H1 (cell line): ENCODE results near the gene CASR. TPM values are rescaled to one million over a fixed set of nuclear protein-coding genes. Genes with fewer than 3 reads are reported as not detected.

Experiments
- CTCF ChIA-PET: fragments of 300-600 bp; sonication (Branson Sonifier 250); formaldehyde crosslinking; loops from one replicate; lab custom pipeline; 2021; ENCODE audit not compliant: partially characterized antibody; lab: Charles Lee
- POLR2A ChIA-PET: fragments of 300-600 bp; sonication (Branson Sonifier 250); formaldehyde crosslinking; loops from one replicate; lab custom pipeline; 2021; ENCODE audit warnings: inconsistent platforms; ENCODE audit not compliant: partially characterized antibody; lab: Charles Lee
- DNase-seq, 2 experiments: peaks; one replicate each; pipeline versions ENCODE4 v3.0.0 to v3.0.0-alpha.2; 2010 to 2022; ENCODE audit warnings: low spot score in 2 of 2, low read depth in 1 of 2, mixed read lengths in 1 of 2
- FAIRE-seq: peaks from 2 replicates; lab custom pipeline; 2011; peaks lifted over from hg19 to GRCh38; lab: Jason Lieb, UNC
- H2AFZ ChIP-seq: 2 replicates; pipeline ENCODE4 v1.8.1; 2012; ENCODE audit warnings: low read length, inconsistent platforms
- H2AK5ac ChIP-seq: 2 replicates; pipeline ENCODE4 v1.6.1; 2013; ENCODE audit warnings: low read depth, low read length
- H2BK120ac ChIP-seq: replicated peaks from 2 replicates; pipeline ENCODE3; 2013; ENCODE audit warnings: low read depth, low read length, inconsistent platforms
- H2BK12ac ChIP-seq: 2 replicates; pipeline ENCODE4 v1.6.1; 2013; ENCODE audit warnings: low read depth, low read length
- H2BK15ac ChIP-seq: 2 replicates; pipeline ENCODE4 v1.6.1; 2013; ENCODE audit warnings: low read length
- H2BK20ac ChIP-seq: 2 replicates; pipeline ENCODE4 v1.6.1; 2013; ENCODE audit warnings: low read length
- H2BK5ac ChIP-seq: 2 replicates; pipeline ENCODE4 v1.6.1; 2013; ENCODE audit warnings: low read depth, low read length
- H3K14ac ChIP-seq: 2 replicates; pipeline ENCODE4 v1.6.1; 2013; ENCODE audit warnings: inconsistent platforms; ENCODE audit not compliant: insufficient read length
- H3K18ac ChIP-seq: 2 replicates; pipeline ENCODE4 v1.6.1; 2013; ENCODE audit warnings: low read length; ENCODE audit errors: extremely low read depth
- H3K23ac ChIP-seq: 2 replicates; pipeline ENCODE4 v1.6.1; 2013; ENCODE audit warnings: inconsistent platforms; ENCODE audit not compliant: insufficient read length
- H3K23me2 ChIP-seq: 2 replicates; pipeline ENCODE4 v1.6.1; 2013; ENCODE audit warnings: low read depth, low read length
- H3K27ac ChIP-seq: 2 replicates; pipeline ENCODE4 v1.6.1; 2011; ENCODE audit warnings: low read depth, low read length, inconsistent platforms
- H3K27me3 ChIP-seq, 4 experiments: replicated peaks in 1 of 4; 1 replicate in 1 of 4; 2 replicates in 3 of 4; pipeline versions ENCODE4 v1.6.1 to v1.8.1; 2011 to 2013; ENCODE audit warnings: low read length in 3 of 4, mild to moderate bottlenecking in 3 of 4, inconsistent platforms in 2 of 4, mixed read lengths in 2 of 4, moderate library complexity in 1 of 4; ENCODE audit not compliant: control insufficient read depth in 3 of 4, insufficient read depth in 3 of 4; ENCODE audit errors: extremely low read depth in 1 of 4
- H3K36me3 ChIP-seq, 4 experiments: 2 replicates each; pipeline versions ENCODE4 v1.6.1 to v1.8.1; 2011 to 2013; ENCODE audit warnings: mild to moderate bottlenecking in 4 of 4, low read length in 3 of 4, moderate library complexity in 2 of 4, control low read depth in 1 of 4, inconsistent platforms in 1 of 4; ENCODE audit not compliant: insufficient read depth in 4 of 4, control insufficient read depth in 2 of 4
- H3K4ac ChIP-seq: replicated peaks from 2 replicates; pipeline ENCODE3; 2013; ENCODE audit warnings: low read length, low read depth, mixed read lengths, inconsistent platforms; ENCODE audit not compliant: insufficient read length
- H3K4me1 ChIP-seq, 4 experiments: replicated peaks in 1 of 4; 1 replicate in 1 of 4; 2 replicates in 3 of 4; pipeline versions ENCODE4 v1.6.1 to v1.8.1; 2011 to 2013; ENCODE audit warnings: low read length in 3 of 4, inconsistent platforms in 2 of 4, mixed read lengths in 1 of 4; ENCODE audit not compliant: insufficient read depth in 4 of 4, control insufficient read depth in 3 of 4
- H3K4me2 ChIP-seq, 2 experiments: 2 replicates each; pipeline versions ENCODE4 v1.6.1 to v1.8.1; 2011 to 2013; ENCODE audit warnings: low read depth in 2 of 2, low read length in 2 of 2, control low read depth in 1 of 2, inconsistent platforms in 1 of 2, mild to moderate bottlenecking in 1 of 2; ENCODE audit not compliant: insufficient read depth in 1 of 2
- H3K4me3 ChIP-seq, 4 experiments: fragments of 200-600, 300-600 bp in 1 of 4; sonication (generic), shearing (Covaris generic), sonication (Bioruptor Twin) in 1 of 4; 2 replicates each; pipeline versions ENCODE4 v1.5.1 to v1.8.1; 2011 to 2016; ENCODE audit warnings: low read length in 4 of 4, low read depth in 3 of 4, control low read depth in 2 of 4, inconsistent platforms in 2 of 4, mild to moderate bottlenecking in 2 of 4, mixed read lengths in 1 of 4, moderate library complexity in 1 of 4; ENCODE audit not compliant: insufficient read depth in 2 of 4; ENCODE audit errors: extremely low read depth in 1 of 4
- H3K56ac ChIP-seq: replicated peaks from 2 replicates; pipeline ENCODE3; 2013; ENCODE audit warnings: low read depth, mild to moderate bottlenecking, mixed read lengths, low read length, inconsistent platforms; ENCODE audit not compliant: insufficient read length
- H3K79me1 ChIP-seq: 2 replicates; pipeline ENCODE4 v1.6.1; 2013; ENCODE audit warnings: low read depth, low read length, control low read depth
- H3K79me2 ChIP-seq, 2 experiments: 2 replicates each; pipeline versions ENCODE4 v1.6.1 to v1.8.1; 2012 to 2013; ENCODE audit warnings: low read length in 2 of 2, mild to moderate bottlenecking in 2 of 2, inconsistent platforms in 1 of 2; ENCODE audit not compliant: insufficient read depth in 2 of 2, control insufficient read depth in 1 of 2
- H3K9ac ChIP-seq, 4 experiments: replicated peaks in 1 of 4; 1 replicate in 1 of 4; 2 replicates in 3 of 4; pipeline versions ENCODE4 v1.6.1 to v1.8.1; 2011 to 2013; ENCODE audit warnings: low read depth in 3 of 4, low read length in 3 of 4, control low read depth in 2 of 4, mild to moderate bottlenecking in 2 of 4, moderate library complexity in 2 of 4, inconsistent platforms in 1 of 4; ENCODE audit errors: extremely low read depth in 1 of 4
- H3K9me3 ChIP-seq, 2 experiments: 2 replicates each; pipeline versions ENCODE4 v1.6.1 to v1.8.1; 2012 to 2013; ENCODE audit warnings: mild to moderate bottlenecking in 2 of 2, moderate library complexity in 2 of 2, control low read depth in 1 of 2, inconsistent platforms in 1 of 2, low read depth in 1 of 2, low read length in 1 of 2, mixed read lengths in 1 of 2; ENCODE audit not compliant: insufficient read depth in 2 of 2
- H4K20me1 ChIP-seq, 2 experiments: replicated peaks in 1 of 2; 2 replicates each; pipeline versions ENCODE3 to v1.8.1; 2011 to 2013; ENCODE audit warnings: inconsistent platforms in 2 of 2, low read length in 2 of 2, mild to moderate bottlenecking in 1 of 2; ENCODE audit not compliant: insufficient read depth in 2 of 2, control insufficient read depth in 1 of 2
- H4K5ac ChIP-seq: 2 replicates; pipeline ENCODE4 v1.6.1; 2013; ENCODE audit warnings: low read length, low read depth, mixed read lengths, inconsistent platforms; ENCODE audit not compliant: insufficient read length
- H4K8ac ChIP-seq: 2 replicates; pipeline ENCODE4 v1.8.0; 2013; ENCODE audit warnings: mild to moderate bottlenecking, moderate library complexity, low read length, inconsistent platforms; ENCODE audit not compliant: insufficient read depth; ENCODE audit errors: extremely low read depth
- H4K91ac ChIP-seq: replicated peaks from 2 replicates; pipeline ENCODE3; 2013; ENCODE audit warnings: low read length, mixed read lengths, inconsistent platforms; ENCODE audit not compliant: insufficient read length
- ASH2L ChIP-seq: fragments of 200-600, 300-600 bp; sonication (generic); IDR thresholded peaks from one replicate; pipeline ENCODE4 v1.7.1; 2017; ENCODE audit warnings: low read length
- BACH1 ChIP-seq: IDR thresholded peaks from 2 replicates; pipeline ENCODE4 v1.6.1; 2012; ENCODE audit warnings: low read length, improper control_type of control experiment
- CHD1 ChIP-seq: IDR thresholded peaks from 2 replicates; pipeline ENCODE4 v1.6.1; 2012; ENCODE audit warnings: low read depth, low read length, improper control_type of control experiment
- KDM5A ChIP-seq: fragments of 200-600 bp; IDR thresholded peaks from 2 replicates; pipeline ENCODE4 v1.7.1; 2012; ENCODE audit warnings: mild to moderate bottlenecking, low read length, inconsistent platforms, mixed read lengths
- NANOG ChIP-seq: IDR thresholded peaks from 2 replicates; pipeline ENCODE4 v1.6.1; 2011; ENCODE audit warnings: low read length, low read depth, mild to moderate bottlenecking, inconsistent platforms; ENCODE audit not compliant: insufficient read depth, poor library complexity, severe bottlenecking
- RBBP5 ChIP-seq: IDR thresholded peaks from 2 replicates; pipeline ENCODE4 v1.7.1; 2012; ENCODE audit warnings: low read depth, mild to moderate bottlenecking, inconsistent platforms, low read length, moderate library complexity, borderline replicate concordance
- RXRA ChIP-seq: IDR thresholded peaks from 2 replicates; pipeline ENCODE4 v1.6.1; 2011; ENCODE audit warnings: low read depth, mild to moderate bottlenecking, low read length, moderate library complexity; ENCODE audit not compliant: insufficient read depth
- SP2 ChIP-seq: IDR thresholded peaks from 2 replicates; pipeline ENCODE4 v1.6.1; 2012; ENCODE audit warnings: mild to moderate bottlenecking, low read length, inconsistent platforms
- YY1 ChIP-seq: IDR thresholded peaks from 2 replicates; pipeline ENCODE4 v1.6.1; 2011; ENCODE audit warnings: low read depth, mild to moderate bottlenecking, low read length
- ZNF274 ChIP-seq: IDR thresholded peaks from 2 replicates; pipeline ENCODE4 v1.7.0; 2012; ENCODE audit warnings: low read length, borderline replicate concordance; ENCODE audit errors: extremely low read depth
- WGBS, 2 experiments: shearing (Covaris generic) in 1 of 2; methylation state at CpG; one replicate each; pipeline versions ENCODE4 v1.1.6 to v1.1.7; 2013 to 2015; ENCODE audit warnings: low lambda C conversion rate in 2 of 2, mixed read lengths in 2 of 2, inconsistent platforms in 1 of 2, low coverage in 1 of 2, missing lambda C conversion rate in 1 of 2; ENCODE audit not compliant: insufficient replicate concordance in 2 of 2, insufficient coverage in 1 of 2, insufficient read length in 1 of 2; ENCODE audit errors: extremely low coverage in 1 of 2, missing lambda C conversion rate in 1 of 2; 5-methylcytosine and 5-hydroxymethylcytosine counted together
- polyA plus RNA-seq, 7 experiments: library from polyadenylated mRNA; depleted of rRNA in 3 of 7; stranded (reverse) in 5 of 7; unstranded in 2 of 7; fragments of >200 nt in 5 of 7; fragments of 200-250 nt in 2 of 7; gene quantifications; 1 replicate in 5 of 7; 2 replicates in 1 of 7; 4 replicates in 1 of 7; pipeline versions ENCODE4 v1.2.1 to v1.2.3, GENCODE V29; 2011 to 2013; ENCODE audit warnings: missing spikeins in 2 of 7, mixed read lengths in 2 of 7
- total RNA-seq: library from RNA; stranded (reverse); fragmentation: NEBNext Ultra II Directional; extraction: Animal tissue kit (Norgen Biotek cat#: 25700); gene quantifications from 2 replicates; pipeline ENCODE4 v1.2.1, GENCODE V29; 2021

CASR gene
- total and polyA plus RNA-seq, 2 of the 8 experiments (the other 6 are each of a cell fraction or from before 2014, with no cell fraction given): 0.36 to 0.58 TPM

GRCh38 chr3:122178711-122179110 is 4.8 kb upstream of the CASR start:
- no peak for DNase-seq
- Histone ChIP-seq H3K79me1 (no peaks in the 10 kb centered on the region), H3K79me2 (no peaks in the 10 kb centered on the region), H3K14ac (no peak overlapping the region)
- TF ChIP-seq ASH2L: no peak
- TF ChIP-seq RXRA: no peak
- no peak for TF ChIP-seq BACH1
- TF ChIP-seq NANOG: no peak
- no peak for TF ChIP-seq CHD1
- no peak for TF ChIP-seq KDM5A
- TF ChIP-seq YY1: no peak
- TF ChIP-seq ZNF274: no peak
- TF ChIP-seq RBBP5: no peak
- no peak for TF ChIP-seq SP2
- TF ChIP-seq, all 59 proteins: peak for 0
- ChIA-PET CTCF (interaction anchor here (0.6 to 0.9 kb wide), 2 partner anchors 9 to 77 kb away, joined by 3 read pairs; no protein-coding TSS in a partner anchor), POLR2A (no interaction called here)
- no peak overlapping the region for H4K8ac ChIP-seq
- H3K4me1 ChIP-seq: no peaks in the 10 kb centered on the region; a peak in 1 of 7 replicates
- H2BK12ac ChIP-seq: no peak overlapping the region
- H3K4me3 ChIP-seq: no peak overlapping the region
- peaks cover 0 to 18% (median 14%) of the 10 kb centered on the region in 4 experiments; a peak in 6 of 7 replicates for H3K27me3 ChIP-seq
- no peak overlapping the region for H2AFZ ChIP-seq
- WGBS, 2 experiments: 94% methylated on average over 5 of the region's 5 CpGs; no CpG with 5 or more reads in 1 of the 2 experiments
- no peaks in the 10 kb centered on the region for H4K20me1 ChIP-seq
- no peak overlapping the region for H3K4me2 ChIP-seq
- no peak overlapping the region for H3K4ac ChIP-seq
- no peak for FAIRE-seq
- H3K9ac ChIP-seq: no peak overlapping the region
- no peak overlapping the region for H2BK20ac ChIP-seq
- H3K9me3 ChIP-seq: no peaks in the 10 kb centered on the region
- no peak overlapping the region for H3K18ac ChIP-seq
- no peak overlapping the region for H2AK5ac ChIP-seq
- no peaks in the 10 kb centered on the region for H3K23me2 ChIP-seq
- no peak overlapping the region for H2BK120ac ChIP-seq
- no peak overlapping the region for H3K27ac ChIP-seq
- no peak overlapping the region for H3K23ac ChIP-seq
- no peak overlapping the region for H3K56ac ChIP-seq
- no peak overlapping the region for H2BK15ac ChIP-seq
- no peak overlapping the region for H4K5ac ChIP-seq
- H3K36me3 ChIP-seq: no peaks in the 10 kb centered on the region
- no peak overlapping the region for H4K91ac ChIP-seq
- no peak overlapping the region for H2BK5ac ChIP-seq
